ENCODE results near the gene LRMDA. TPM values are rescaled to one million over a fixed set of nuclear protein-coding genes. Genes with fewer than 3 reads are reported as not detected.

LRMDA gene
- total and polyA plus RNA-seq, 2 donors (not counting 3 experiments of a cell fraction or from before 2014, with no cell fraction given): 9.7 to 18.0 TPM

- no peak for FAIRE-seq
- no TSS peak for BruUV-seq (replicated peaks)
- Histone ChIP-seq H3K9me3 (replicated peaks; ENCODE audit: control insufficient read depth, insufficient read depth, low read length) (no peaks in the 10 kb centered on the region), H3K36me3 (ENCODE audit: control insufficient read depth in 2 of 2, extremely low read depth in 1 of 2, insufficient read depth in 2 of 2, low read length in 2 of 2) (no peaks in the 10 kb centered on the region), H3K27ac (ENCODE audit: insufficient read depth, low read depth, low read length) (no peak overlapping the region), H3K9me1 (replicated peaks; ENCODE audit: control insufficient read depth, extremely low read depth, insufficient read depth, low read length) (no peaks in the 10 kb centered on the region), H3K4me3 (replicated peaks in 1 of 3; ENCODE audit: insufficient read depth in 1 of 3, low read depth in 1 of 3, low read length in 3 of 3) (no peak overlapping the region), H3K27me3 (ENCODE audit: control insufficient read depth in 2 of 2, insufficient read depth in 2 of 2, low read length in 2 of 2) (peaks cover 0 to 1% of the 10 kb centered on the region in 2 experiments), H3K9ac (replicated peaks; ENCODE audit: extremely low read depth, insufficient read depth, low read length) (no peak overlapping the region), H4K20me1 (replicated peaks; ENCODE audit: control insufficient read depth, extremely low read depth, insufficient read depth, low read length) (no peaks in the 10 kb centered on the region), H3K4me2 (ENCODE audit: insufficient read depth, low read length) (no peak overlapping the region), H3K4me1 (ENCODE audit: control insufficient read depth, extremely low read depth, insufficient read depth, low read length) (peaks cover 21% of the 10 kb centered on the region), H3K79me2 (ENCODE audit: control insufficient read depth, insufficient read depth, low read length) (no peaks in the 10 kb centered on the region), H2AFZ (ENCODE audit: low read depth, low read length) (no peak overlapping the region)
- dilution Hi-C loops (cut with MboI; ENCODE audit: extremely low pct_ligation_motif_present, low sequenced_read_pairs) (no loop called here), intact Hi-C loops (cut with micrococcal nuclease) (no loop called here)
- DNase-seq (ENCODE audit: low read depth, low spot score): no peak
- ChIA-PET CTCF (interaction anchor here (1.3 kb wide), 1 partner anchor 258 kb away, joined by 3 read pairs; no protein-coding TSS in a partner anchor), POLR2A (no interaction called here)
- TF ChIP-seq MAX (IDR thresholded peaks at IDR 0.05; ENCODE audit: insufficient read depth, insufficient read length) (no peak), POLR2AphosphoS5 (IDR thresholded peaks at IDR 0.05; ENCODE audit: insufficient read depth, low read depth, low read length) (no peak), POLR2A (IDR thresholded peaks at IDR 0.05; ENCODE audit: low read depth, low read length) (no peak), FOS (IDR thresholded peaks at IDR 0.05; ENCODE audit: borderline replicate concordance, insufficient read depth, low read length) (no peak), JUN (IDR thresholded peaks at IDR 0.05; ENCODE audit: borderline replicate concordance, insufficient read depth, insufficient read length, low read depth) (no peak), EZH2 (IDR thresholded peaks at IDR 0.05; ENCODE audit: borderline replicate concordance, low read depth, low read length, severe bottlenecking) (no peak), GATA2 (IDR thresholded peaks at IDR 0.05; ENCODE audit: insufficient read depth, insufficient read length, low read depth, low read length) (no peak), MYC (IDR thresholded peaks at IDR 0.05; ENCODE audit: low read depth, low read length) (no peak), CTCF (IDR thresholded peaks at IDR 0.05; ENCODE audit: extremely low read depth in 1 of 2, insufficient read depth in 1 of 2, low read depth in 1 of 2, low read length in 2 of 2) (no peak)
Observed at GRCh38 chr10:75652146-75652740, 220.8 kb downstream of the LRMDA start.
